GM12801 (cell line): ENCODE measurements around the gene CFAP74.

Source experiments
- TF ChIP-seq, protein P1 (sequence below): IDR thresholded peaks from one replicate; pipeline ENCODE4 v1.5.1; 2011; ENCODE audit warnings: control low read depth; ENCODE audit not compliant: insufficient read length; ENCODE audit errors: extremely low read depth

Gene CFAP74, protein sequence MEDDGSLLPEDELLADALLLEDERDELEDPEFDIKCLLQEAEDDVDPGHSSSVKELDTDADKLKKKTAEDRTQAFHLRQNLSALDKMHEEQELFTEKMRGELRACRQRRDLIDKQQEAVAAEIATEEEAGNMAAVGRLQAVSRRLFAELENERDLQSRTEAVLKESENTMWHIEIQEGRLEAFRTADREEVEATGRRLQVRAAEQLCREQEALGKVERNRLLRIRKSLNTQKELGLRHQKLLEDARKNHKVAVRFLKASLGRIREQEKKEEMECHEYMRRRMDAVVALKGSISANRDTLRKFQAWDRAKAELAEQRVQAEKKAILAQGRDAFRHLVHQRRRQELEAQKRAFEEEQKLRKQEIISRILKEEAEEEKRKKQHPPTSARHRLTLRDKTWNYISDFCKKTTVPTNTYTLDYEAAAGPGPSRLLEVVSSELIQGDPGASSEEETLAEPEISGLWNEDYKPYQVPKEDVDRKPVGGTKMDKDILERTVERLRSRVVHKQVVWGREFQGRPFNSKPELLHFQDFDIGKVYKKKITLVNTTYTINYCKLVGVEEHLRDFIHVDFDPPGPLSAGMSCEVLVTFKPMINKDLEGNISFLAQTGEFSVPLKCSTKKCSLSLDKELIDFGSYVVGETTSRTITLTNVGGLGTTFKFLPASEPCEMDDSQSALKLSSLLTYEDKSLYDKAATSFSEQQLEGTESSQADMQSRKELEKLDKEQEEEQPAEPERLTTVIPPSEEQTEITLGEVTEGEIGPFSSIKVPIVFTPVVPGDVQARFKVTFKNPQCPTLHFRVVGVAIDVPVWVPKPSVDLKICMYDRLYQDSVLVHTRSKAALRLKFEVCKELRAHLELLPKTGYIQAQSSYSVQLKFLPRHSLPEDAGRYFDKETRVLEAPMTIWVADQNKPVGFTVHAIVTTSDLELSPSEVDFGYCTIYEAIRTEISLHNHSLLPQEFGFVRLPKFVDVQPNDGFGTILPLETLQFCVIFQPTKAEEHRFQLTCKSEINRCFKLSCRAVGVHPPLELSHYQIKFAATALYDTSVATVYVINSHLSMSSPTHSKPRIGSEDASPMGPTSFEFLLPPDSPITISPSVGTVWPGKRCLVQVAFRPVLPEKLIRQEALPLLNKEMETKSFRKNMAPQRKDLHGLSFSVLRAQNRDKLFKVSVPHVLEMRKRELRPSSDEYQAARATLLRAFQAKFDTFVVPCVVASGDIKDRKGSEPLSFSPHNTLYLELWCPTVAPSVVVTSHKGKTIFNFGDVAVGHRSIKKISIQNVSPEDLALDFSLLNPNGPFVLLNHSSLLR (N-terminal part only)

DNA sequence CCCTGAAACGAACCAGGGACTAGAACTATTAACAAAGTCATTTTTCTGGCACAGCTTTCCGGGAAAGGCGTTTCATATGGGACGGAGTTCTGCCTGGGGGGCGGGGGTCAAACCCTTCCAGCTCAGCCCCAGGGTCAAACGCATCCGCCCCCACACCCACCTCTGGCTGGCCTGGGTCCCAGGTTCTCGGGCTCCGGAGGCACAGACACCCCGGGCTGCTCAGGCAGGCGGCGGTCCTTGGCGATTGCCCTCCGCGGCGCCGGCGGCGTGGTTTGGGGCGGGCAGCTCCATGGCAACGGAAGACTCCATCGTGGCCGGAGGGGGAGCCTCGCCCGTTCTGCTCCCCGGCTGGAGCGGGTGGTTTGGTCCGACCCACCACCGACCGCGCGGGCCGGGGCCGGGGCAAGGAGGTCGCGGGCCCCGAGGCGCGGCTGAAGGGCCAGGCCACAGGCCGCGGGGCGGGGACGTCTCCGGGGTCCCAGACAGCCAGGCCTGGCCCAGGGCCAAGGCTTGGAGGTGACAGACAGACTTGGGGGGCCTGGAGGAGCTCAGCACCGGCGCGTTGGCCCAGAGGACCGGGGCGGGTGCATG, at the start of gene CFAP74:
CFAP74 (minus strand) TSS at position 246 of the 591 bp plus-strand sequence. CDS start 12,830 bp downstream, outside the sequence.
- TF ChIP-seq, protein P1, sequence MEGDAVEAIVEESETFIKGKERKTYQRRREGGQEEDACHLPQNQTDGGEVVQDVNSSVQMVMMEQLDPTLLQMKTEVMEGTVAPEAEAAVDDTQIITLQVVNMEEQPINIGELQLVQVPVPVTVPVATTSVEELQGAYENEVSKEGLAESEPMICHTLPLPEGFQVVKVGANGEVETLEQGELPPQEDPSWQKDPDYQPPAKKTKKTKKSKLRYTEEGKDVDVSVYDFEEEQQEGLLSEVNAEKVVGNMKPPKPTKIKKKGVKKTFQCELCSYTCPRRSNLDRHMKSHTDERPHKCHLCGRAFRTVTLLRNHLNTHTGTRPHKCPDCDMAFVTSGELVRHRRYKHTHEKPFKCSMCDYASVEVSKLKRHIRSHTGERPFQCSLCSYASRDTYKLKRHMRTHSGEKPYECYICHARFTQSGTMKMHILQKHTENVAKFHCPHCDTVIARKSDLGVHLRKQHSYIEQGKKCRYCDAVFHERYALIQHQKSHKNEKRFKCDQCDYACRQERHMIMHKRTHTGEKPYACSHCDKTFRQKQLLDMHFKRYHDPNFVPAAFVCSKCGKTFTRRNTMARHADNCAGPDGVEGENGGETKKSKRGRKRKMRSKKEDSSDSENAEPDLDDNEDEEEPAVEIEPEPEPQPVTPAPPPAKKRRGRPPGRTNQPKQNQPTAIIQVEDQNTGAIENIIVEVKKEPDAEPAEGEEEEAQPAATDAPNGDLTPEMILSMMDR: no peak

DNA sequence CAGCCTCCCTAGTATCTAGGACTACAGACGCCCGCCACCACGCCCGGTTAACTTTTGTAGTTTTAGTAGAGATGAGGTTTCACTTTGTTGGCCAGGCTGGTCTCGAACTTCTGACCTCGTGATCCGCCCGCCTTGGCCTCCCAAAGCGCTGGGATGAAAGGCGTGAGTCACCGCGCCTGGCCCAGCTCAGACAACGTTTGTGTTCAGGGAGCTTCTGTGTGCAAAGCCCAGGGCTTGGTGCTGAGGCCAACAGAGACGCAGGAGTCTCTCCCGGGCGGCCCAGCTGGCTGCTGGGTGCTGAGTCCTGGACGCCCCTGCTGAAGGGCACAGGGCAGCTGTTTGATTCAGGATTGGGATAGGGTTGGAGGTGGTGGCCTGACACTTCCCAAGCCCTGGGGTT, 49.6 kb upstream of the CFAP74 start:
- TF ChIP-seq, protein P1: no peak

DNA sequence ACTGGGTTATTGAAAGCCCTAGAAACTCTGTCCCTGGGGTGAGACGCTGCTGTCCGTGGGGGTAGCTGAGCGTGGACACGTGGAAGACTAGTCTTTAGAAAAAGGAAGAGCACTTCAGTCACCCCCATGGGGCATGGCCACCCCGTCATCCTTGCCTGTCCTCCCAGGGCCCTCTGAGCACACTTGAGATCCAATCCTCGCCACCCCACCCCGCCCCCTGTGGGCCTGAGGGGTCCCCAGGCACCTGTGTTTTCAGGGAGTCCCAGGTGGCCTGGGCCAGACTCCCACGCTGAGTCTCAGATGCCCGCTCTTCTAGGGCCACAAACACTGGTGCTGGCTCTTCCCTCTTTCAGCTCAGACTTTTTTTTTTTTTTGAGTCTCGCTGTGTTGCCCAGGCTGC, 49.2 kb upstream of the CFAP74 start:
- TF ChIP-seq, protein P1: no peak

DNA sequence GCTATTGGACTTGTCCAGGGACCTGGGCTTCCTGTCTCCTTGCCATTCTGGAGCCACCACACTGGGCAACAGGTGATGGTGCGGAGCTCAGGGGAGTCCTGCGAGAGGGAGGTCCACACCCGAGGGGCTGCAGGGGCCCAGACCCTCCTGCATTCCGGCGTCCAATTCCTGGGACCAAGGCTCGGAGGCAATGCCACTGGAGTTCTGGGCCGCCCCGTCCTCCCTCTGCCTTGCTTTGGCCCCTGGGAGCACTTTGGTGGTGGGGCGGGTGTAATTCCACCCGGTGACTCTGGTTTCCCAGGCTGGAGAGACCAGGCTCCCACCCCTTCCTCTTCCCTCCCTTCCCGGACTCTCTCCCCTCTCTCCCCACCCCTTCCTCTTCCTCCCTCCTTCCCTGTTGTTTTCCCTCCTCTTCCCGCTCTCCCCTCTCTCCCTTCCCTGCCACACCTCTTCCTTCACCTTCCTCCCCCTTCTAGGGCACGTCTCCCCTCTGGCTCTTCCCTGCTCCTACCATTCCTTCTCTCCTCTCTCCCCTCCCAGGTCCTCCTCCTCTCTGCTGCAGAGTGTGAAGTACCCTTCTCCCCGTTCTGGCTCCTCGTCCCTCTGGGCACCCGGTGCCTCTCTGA, 48.6 kb upstream of the CFAP74 start:
- TF ChIP-seq, protein P1: no peak

DNA sequence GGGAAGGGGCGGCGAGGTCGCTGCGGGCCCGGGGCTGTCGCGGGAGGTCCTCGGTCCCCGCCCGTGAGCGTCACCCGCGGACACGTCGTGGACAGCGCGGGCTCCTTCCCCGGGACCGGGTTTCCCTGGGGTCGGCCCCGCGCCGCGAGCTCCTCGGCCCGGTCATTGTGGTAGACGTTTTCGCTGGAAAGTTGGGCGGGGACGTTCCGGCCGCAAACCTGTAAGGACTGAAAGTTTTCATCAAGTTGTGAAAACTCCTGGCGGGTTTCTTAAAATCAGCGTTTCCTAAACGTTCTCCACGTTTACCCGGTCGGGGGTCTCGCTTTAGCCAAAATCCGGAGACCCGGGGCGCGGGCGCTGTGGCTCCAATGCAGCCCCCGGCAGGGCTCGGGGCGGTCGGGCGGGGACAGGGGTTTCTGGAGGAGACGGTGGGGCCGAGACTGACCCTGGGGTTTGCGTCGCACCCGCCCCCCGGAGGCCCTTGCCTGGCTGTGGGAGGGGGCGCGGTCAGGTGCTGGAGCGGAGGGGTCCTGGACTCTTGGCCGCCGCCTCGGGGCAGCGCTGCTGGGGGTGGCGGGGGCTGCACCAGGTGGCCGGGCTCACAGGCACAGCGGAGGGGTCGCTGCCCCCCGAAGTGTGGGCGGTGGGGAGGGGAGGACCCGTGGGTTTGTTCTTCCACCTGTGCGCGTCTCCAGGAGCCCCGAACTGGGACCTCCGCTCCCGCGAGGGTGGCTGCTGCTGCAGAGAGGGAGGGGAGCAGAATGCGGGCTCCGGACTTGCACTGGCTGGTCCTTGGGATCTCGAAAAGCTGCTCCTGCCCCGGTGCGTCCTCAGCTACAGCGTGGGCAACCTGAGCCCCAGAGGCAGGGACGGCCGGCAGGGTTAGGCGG, 47.5 kb upstream of the CFAP74 start:
- TF ChIP-seq, protein P1: no peak

DNA sequence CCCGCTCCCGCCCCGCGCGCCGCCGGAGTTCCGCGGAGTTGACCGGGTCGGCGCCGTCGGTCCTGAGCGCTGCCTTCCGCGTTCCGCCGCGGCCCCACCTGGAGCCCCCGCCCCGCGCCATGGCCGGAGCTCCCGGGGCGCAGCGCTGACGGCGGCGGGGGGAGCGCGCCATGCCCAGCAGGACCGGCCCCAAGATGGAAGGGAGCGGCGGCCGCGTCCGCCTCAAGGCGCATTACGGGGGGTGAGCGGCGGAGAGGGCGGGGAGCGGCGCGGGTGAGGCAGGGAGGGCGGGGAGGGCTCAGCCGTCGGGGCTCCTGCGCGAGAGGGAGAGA, 46.8 kb upstream of the CFAP74 start:
- TF ChIP-seq, protein P1: no peak
